ENCODE data around the gene MAN2B1.
"Not testable (repeated sequence)": the region's sequence is repeated elsewhere in the genome, so short reads cannot be mapped to it uniquely, and the experiment has no call there.

The MAN2B1 gene

DNA sequence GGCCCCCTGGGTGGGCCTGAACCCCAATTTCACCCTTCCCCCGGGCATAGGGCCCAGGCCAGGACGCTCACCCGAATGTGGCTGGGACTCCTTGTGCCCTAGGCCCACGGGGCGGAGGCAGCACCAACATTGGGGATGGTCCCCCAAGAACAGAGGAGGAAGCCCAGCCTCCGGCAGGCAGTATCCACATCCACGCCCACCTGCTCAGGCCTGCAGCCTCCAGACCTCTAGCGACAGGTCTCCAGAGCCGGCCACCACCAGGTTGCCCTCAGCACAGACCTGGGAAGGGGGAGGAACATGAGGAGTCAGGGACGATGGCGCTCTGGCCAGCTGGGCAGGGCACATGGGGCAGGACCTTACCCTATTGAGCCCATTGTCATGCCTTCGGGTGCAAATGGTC, 22.5 kb upstream of the MAN2B1 start:
- no peak for DNase-seq (ENCODE audit: low read depth, low spot score)

DNA sequence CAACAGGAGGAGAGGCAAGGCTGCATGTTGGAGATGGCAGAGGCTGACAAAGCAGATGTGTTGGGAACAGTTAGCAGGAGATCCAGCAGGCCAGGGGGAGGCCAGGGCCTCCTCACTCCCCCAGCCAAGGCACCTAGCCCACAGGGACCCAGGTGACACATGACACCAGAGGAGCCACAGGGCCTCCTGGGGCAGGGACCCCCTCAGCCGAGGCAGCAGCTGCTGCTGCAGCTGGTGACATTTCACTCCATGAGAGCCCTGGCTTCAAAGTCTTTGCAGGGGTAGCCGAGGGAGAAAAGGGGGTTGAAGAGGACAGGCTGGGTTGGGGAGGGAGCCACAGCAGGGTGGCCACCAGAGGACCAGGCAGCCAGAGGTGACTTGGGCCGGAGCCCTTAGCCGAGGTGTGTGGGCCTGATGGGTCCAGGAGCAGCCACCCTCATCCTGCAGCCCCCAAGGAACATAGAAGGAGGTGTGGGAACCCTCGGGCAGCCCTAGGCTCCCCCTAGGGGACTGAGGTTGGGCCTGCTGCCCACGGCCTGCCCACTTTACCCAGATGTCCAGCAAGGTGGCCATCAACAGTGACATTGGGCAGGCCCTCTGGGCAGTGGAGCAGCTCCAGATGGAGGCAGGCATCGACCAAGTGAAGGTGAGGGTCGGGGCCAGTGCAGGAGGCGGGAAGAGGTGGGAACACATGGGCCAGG, 21.1 kb upstream of the MAN2B1 start, which contains the start of gene GNG14:
GNG14 (plus strand) TSS at position 503 of the 701 bp plus-strand sequence; CDS start at position 554, 51 bp downstream.
- no peak for DNase-seq (ENCODE audit: low read depth, low spot score)

- no peak for DNase-seq (ENCODE audit: low read depth, low spot score)
Measured at GRCh38 chr19:12685831-12686230, 19.3 kb upstream of the MAN2B1 start.

DNA sequence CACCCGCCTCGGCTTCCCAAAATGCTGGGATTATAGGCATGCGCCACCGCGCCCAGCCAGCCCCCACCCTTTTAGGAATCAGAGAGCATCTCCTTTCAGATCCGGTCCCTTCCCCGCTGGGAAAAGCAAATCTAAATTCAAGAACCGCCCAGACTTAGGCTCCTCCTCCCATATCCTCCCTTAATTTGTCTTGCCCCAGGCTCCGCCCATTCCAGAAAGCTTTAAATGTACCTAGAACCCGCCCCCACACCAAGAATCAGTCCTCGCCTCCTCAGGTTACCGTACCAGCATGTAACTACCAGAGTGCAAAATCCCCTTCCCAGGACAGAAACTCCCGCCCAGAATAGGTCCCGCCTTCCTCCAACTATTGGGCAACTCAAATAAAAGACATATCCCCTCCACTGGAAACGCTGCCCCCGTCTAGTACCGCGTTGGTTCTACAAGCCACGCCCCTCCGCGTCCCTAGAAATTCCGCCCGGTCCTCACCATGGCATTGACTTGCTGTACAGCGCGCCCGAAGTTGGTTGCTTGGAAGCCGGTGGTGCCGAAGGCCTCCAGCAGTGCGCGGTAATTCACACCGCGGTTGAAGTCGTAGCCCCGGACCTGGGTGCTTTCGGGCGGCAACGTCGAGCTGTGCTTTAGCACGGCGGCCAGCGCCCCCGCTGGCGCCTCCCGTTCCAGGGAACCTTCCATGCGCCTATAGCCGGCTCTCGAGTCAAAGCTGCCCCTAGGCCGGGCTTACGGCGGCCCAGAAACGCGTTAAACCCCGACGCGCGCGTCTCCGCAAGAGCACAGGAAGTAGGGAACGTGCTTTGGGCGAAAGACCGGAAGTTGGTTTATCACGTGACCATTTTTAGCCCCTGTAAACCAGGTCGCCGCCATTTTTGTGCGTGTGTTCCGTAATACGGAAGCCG, 14.8 kb upstream of the MAN2B1 start, which contains the start of gene DHPS:
DHPS (minus strand) TSS at position 807 of the 914 bp plus-strand sequence; CDS start at position 693, 114 bp downstream.
- peak; percentile 93 for DNase-seq (ENCODE audit: low read depth, low spot score)

GRCh38 chr19:12680034-12680433, 13.5 kb upstream of the MAN2B1 start:
- no peak for DNase-seq (ENCODE audit: low read depth, low spot score)

DNA sequence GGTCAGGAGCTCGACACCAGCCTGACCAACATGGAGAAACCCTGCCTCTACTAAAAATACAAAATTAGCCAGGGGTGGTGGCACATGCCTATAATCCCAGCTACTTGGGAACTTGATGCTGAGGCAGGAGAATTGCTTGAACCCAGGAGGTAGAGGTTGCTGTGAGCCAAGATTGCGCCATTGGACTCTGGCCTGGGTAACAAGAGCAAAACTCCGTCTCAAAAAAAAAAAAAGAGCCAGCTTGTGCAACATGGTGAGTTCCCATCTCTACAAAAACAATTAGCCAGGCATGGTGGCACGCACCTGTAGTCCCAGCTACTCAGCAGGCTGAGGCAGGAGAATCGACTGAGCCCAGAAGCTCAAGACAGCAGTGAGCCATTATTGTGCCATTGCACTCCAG, 11.5 kb upstream of the MAN2B1 start:
- not testable (repeated sequence) for DNase-seq (ENCODE audit: low read depth, low spot score)

DNA sequence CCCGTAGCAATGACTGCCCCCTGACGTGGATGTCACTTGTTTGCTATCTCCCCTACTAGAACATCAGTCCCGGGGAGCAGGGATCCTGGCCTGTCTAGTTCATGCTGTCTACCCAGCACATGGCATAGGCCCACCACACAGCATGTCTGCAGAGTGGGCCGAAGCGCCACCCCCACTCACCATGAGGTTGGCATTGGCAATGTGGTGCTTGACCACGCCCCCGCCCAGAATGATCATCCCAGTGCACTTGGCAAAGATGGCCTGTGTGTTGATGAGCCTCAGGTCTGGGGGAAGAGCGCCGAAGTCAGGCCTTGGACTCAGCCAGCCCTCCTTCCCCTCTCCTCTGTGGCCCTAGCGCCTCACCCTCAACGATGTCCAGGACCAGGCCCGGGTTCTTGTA, 10.4 kb upstream of the MAN2B1 start:
- DNase-seq (ENCODE audit: low read depth, low spot score): no peak

GRCh38 chr19:12676384-12676792, 9.8 kb upstream of the MAN2B1 start:
- DNase-seq (ENCODE audit: low read depth, low spot score): no peak

- DNase-seq (ENCODE audit: low read depth, low spot score): no peak
Measured at GRCh38 chr19:12675940-12676339, 9.4 kb upstream of the MAN2B1 start.

GRCh38 chr19:12675399-12675798, 8.9 kb upstream of the MAN2B1 start:
- DNase-seq (ENCODE audit: low read depth, low spot score): no peak

GRCh38 chr19:12672744-12673143, 6.2 kb upstream of the MAN2B1 start:
- DNase-seq (ENCODE audit: low read depth, low spot score): no peak

- no peak for DNase-seq (ENCODE audit: low read depth, low spot score)
Measured at GRCh38 chr19:12670159-12670928, 3.8 kb upstream of the MAN2B1 start.

- peak; percentile 65 for DNase-seq (ENCODE audit: low read depth, low spot score)
Measured at GRCh38 chr19:12669270-12670158, 3.0 kb upstream of the MAN2B1 start.

DNA sequence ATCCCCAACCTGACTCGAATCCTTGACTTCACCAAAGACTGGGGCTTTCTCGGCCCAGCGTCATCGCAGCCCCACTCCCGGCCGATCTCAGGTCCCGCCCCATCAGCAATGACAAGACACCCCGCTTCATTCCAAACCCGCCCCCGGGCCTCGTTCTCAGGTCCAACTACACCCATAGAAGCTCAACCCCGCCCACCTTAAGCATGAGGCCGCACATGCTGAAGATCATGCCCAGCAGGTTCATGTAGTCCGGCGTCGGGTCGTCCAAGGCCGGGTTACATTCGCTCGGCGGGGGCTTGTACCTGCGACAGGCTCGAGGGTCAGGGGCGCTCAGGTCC, 2.4 kb upstream of the MAN2B1 start:
- no peak for DNase-seq (ENCODE audit: low read depth, low spot score)

- DNase-seq (ENCODE audit: low read depth, low spot score): no peak
Measured at GRCh38 chr19:12668346-12668745, 1.8 kb upstream of the MAN2B1 start.

GRCh38 chr19:12667731-12668302, 1.3 kb upstream of the MAN2B1 start:
- no peak for DNase-seq (ENCODE audit: low read depth, low spot score)

DNA sequence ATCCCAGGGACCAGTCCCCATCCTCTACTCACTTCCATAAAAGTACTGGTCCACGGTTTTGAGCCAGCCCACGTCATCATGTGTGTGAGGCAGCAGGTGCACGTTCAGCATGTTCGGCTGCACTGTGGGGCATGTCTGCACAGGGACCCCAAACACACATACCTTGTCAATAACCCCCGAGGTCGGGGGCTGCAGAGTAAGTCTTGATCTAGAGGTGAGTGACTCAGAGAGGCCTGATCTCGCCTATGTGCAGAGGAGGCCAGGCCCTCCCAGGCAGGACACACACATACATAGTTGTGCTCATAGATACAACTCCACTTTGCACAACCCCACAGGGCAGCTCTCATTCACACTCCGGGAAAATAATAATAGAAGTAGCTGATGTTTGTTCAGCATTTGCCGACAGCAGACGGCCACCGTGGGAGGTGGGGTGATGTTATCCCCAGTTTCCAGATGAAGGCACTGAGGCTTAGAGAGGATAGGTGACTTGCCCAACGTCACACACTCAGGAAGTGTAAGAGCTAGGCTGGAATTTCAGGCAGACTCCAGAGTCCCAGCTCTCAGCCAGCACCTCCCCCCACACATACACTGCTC, 774 bp downstream of the MAN2B1 start:
- DNase-seq (ENCODE audit: low read depth, low spot score): no peak

DNA sequence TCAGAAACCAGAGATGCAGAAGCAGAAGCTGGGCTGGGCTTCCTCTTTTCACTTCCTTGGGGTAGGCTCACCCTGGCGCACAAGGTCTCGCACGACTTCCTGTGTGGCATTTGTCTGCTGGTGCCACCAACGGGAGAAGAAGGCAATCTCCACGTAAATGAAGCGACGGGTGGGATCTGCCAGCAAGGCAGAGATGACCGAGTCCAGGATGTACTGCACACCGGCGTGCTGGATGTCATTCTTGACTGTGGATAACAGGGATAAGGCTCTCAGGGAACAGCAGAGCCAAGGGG, 1.3 kb downstream of the MAN2B1 start:
- DNase-seq (ENCODE audit: low read depth, low spot score): no peak

- no peak for DNase-seq (ENCODE audit: low read depth, low spot score)
Measured at GRCh38 chr19:12664406-12665280, 1.9 kb downstream of the MAN2B1 start.
